Fibroblast of lung (primary cell): ENCODE measurements around the gene GOT2.

Experiments
- EZH2 ChIP-seq: IDR thresholded peaks from 2 replicates; pipeline ENCODE4 v1.5.1; 2012; ENCODE audit warnings: low read length, control low read depth, mild to moderate bottlenecking; ENCODE audit errors: missing control alignments
- TF ChIP-seq, protein P1 (sequence below), 2 donors: IDR thresholded peaks in 1 of 2; conservative IDR thresholded peaks in 1 of 2; 1 replicate in 1 of 2; 2 replicates in 1 of 2; pipeline ENCODE4 v1.5.1; 2011 to 2012; ENCODE audit warnings: low read length in 2 of 2, control low read depth in 1 of 2, inconsistent platforms in 1 of 2, low read depth in 1 of 2, mild to moderate bottlenecking in 1 of 2

DNA sequence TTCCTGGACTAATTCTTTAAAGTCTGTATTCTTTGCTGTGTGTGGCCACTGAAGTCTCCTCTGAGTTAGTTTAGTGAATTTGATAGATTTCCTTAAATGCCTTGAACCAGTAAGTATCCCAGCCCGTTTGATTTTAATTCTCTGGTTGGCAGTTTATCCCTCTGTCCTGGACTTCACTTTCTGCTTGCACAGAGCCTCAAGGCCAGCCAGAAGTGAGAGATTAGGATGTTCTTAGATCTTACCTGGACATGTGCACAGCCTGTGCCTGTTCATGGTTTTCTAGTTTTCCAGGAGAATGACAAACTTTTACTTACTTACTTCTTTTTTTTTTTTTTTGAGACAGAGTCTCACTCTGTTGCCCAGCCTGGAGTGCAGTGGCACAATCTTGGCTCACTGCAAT lies 38.7 kb downstream of the GOT2 start:
- TF ChIP-seq, protein P1, sequence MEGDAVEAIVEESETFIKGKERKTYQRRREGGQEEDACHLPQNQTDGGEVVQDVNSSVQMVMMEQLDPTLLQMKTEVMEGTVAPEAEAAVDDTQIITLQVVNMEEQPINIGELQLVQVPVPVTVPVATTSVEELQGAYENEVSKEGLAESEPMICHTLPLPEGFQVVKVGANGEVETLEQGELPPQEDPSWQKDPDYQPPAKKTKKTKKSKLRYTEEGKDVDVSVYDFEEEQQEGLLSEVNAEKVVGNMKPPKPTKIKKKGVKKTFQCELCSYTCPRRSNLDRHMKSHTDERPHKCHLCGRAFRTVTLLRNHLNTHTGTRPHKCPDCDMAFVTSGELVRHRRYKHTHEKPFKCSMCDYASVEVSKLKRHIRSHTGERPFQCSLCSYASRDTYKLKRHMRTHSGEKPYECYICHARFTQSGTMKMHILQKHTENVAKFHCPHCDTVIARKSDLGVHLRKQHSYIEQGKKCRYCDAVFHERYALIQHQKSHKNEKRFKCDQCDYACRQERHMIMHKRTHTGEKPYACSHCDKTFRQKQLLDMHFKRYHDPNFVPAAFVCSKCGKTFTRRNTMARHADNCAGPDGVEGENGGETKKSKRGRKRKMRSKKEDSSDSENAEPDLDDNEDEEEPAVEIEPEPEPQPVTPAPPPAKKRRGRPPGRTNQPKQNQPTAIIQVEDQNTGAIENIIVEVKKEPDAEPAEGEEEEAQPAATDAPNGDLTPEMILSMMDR (conservative IDR thresholded peaks at IDR 0.05 in 1 of 2, IDR thresholded peaks at IDR 0.05 in 1 of 2; ENCODE audit: low read depth in 1 of 2, low read length in 2 of 2) = no peak
- no peak for TF ChIP-seq EZH2
